Lung (tissue), 12 donors: Measurements from ENCODE around the gene PTP4A2. TPM values are rescaled to one million over a fixed set of nuclear protein-coding genes. Genes with fewer than 3 reads are reported as not detected.
A peak's percentile ranks its signal among the peaks of the same experiment; 100 is the strongest.

Experiments used
- ATAC-seq: fragments of 200-7000 bp; cut with Tn5 transposase; one replicate; pipeline ENCODE4 v1.9.1; 2020; ENCODE audit warnings: moderate number of reproducible peaks; ENCODE audit not compliant: insufficient read depth, low FRiP score
- DNase-seq, 3 donors: peaks; one replicate each; pipeline ENCODE4 v3.0.0-alpha.2; 2013 to 2017
- H3K27ac ChIP-seq, 2 donors: one replicate each; pipeline ENCODE4 v1.5.1; 2013; ENCODE audit warnings: mild to moderate bottlenecking in 2 of 2, moderate library complexity in 2 of 2, control low read depth in 1 of 2, inconsistent platforms in 1 of 2, low read depth in 1 of 2, low read length in 1 of 2
- H3K27me3 ChIP-seq, 3 donors: one replicate each; pipeline ENCODE4 v1.5.1; 2013; ENCODE audit warnings: low read length in 2 of 3; ENCODE audit not compliant: control insufficient read depth in 3 of 3, insufficient read depth in 3 of 3
- H3K36me3 ChIP-seq, 4 donors: one replicate each; pipeline ENCODE4 v1.5.1; 2013; ENCODE audit warnings: low read length in 4 of 4, mild to moderate bottlenecking in 1 of 4, moderate library complexity in 1 of 4; ENCODE audit not compliant: control insufficient read depth in 4 of 4, insufficient read depth in 4 of 4
- H3K4me1 ChIP-seq, 5 donors: one replicate each; pipeline ENCODE4 v1.5.1; 2013; ENCODE audit warnings: low read length in 5 of 5, mild to moderate bottlenecking in 2 of 5, moderate library complexity in 1 of 5; ENCODE audit not compliant: control insufficient read depth in 5 of 5, insufficient read depth in 5 of 5
- H3K4me3 ChIP-seq: one replicate; pipeline ENCODE4 v1.5.1; 2013; ENCODE audit warnings: mild to moderate bottlenecking, control low read depth, moderate library complexity
- H3K9ac ChIP-seq, 2 donors: one replicate each; pipeline ENCODE4 v1.5.1; 2013; ENCODE audit warnings: low read length in 2 of 2, control low read depth in 1 of 2; ENCODE audit not compliant: insufficient read depth in 1 of 2
- H3K9me3 ChIP-seq, 4 donors: one replicate each; pipeline ENCODE4 v1.5.1; 2013; ENCODE audit warnings: low read length in 3 of 4, mild to moderate bottlenecking in 1 of 4, moderate library complexity in 1 of 4; ENCODE audit not compliant: control insufficient read depth in 4 of 4, insufficient read depth in 3 of 4
- WGBS, 2 donors: extraction: QIAGEN DNeasy Blood & Tissue Kit; methylation state at CpG; one replicate each; pipeline ENCODE4 v1.1.7; 2013; 5-methylcytosine and 5-hydroxymethylcytosine counted together
- polyA plus RNA-seq, 2 donors: library from polyadenylated mRNA; stranded (reverse); fragments of 200-250 nt; gene quantifications; one replicate each; pipeline ENCODE4 v1.2.1, GENCODE V29; 2013
- total RNA-seq, 2 donors: library from RNA; depleted of rRNA in 1 of 2; stranded (reverse); fragments of >200 nt in 1 of 2; gene quantifications; one replicate each; pipeline ENCODE4 v1.2.1, GENCODE V29; 2014 to 2021
- TF ChIP-seq, protein P1 (sequence below): IDR thresholded peaks from 2 replicates; pipeline ENCODE4 v1.5.1; 2012; ENCODE audit warnings: mild to moderate bottlenecking; ENCODE audit errors: control extremely low read depth, extremely low read depth
- donor health status: control.
- donor health status: control.
- donor health status: Bipolar disorder and iron deficiency.
- donor health status: healthy.
- donor health status: DM: yes; HTN: yes; CAD: no.

Gene PTP4A2
- total and polyA plus RNA-seq, 4 donors: 90.4 to 274 (median 163) TPM

DNA sequence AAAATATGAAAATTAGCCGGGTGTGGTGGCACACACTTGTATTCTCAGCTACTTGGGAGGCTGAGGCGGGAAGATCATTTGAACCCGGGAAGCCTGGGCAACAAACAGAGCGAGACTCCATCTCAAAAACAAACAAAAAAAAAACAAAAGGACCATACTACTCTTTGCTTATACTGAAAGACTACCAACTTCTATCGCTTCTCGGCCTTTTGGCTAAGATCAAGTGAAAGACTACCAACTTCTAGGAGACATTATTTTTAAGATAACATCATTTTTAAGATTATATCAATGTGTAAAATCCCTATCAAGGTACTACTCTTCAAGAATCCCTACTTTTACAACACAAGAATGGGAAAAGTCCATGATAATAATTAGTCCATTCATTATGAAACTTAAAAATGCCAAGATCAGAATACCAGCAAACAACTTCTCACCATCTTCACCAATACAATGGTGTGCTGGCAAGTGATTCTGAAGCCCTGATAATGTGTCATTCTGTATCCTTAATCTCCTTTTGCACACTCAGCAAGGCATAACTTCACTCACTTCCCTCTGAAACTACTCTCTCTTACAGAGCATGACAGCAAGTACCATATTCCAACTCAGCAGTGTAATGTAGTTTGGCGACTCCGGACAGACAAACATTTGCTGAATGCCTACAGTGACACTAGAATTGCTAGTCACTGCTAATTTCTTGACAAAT is 1.7 kb downstream of the PTP4A2 start:
- Histone ChIP-seq H3K9me3 (peaks cover 0 to 2% (median 0%) of the 10 kb centered on the region in 4 donors), H3K36me3 (peaks cover 0 to 2% (median 0%) of the 10 kb centered on the region in 4 donors), H3K27ac (peak overlapping the region; percentile 52 to 99), H3K4me3 (peak overlapping the region; percentile 95), H3K4me1 (peaks cover 14 to 41% (median 17%) of the 10 kb centered on the region in 5 donors), H3K9ac (peak overlapping the region in 1 of 2 donors; percentile 99), H3K27me3 (no peaks in the 10 kb centered on the region)
- ATAC-seq: no peak
- no peak for DNase-seq
- TF ChIP-seq, protein P1, sequence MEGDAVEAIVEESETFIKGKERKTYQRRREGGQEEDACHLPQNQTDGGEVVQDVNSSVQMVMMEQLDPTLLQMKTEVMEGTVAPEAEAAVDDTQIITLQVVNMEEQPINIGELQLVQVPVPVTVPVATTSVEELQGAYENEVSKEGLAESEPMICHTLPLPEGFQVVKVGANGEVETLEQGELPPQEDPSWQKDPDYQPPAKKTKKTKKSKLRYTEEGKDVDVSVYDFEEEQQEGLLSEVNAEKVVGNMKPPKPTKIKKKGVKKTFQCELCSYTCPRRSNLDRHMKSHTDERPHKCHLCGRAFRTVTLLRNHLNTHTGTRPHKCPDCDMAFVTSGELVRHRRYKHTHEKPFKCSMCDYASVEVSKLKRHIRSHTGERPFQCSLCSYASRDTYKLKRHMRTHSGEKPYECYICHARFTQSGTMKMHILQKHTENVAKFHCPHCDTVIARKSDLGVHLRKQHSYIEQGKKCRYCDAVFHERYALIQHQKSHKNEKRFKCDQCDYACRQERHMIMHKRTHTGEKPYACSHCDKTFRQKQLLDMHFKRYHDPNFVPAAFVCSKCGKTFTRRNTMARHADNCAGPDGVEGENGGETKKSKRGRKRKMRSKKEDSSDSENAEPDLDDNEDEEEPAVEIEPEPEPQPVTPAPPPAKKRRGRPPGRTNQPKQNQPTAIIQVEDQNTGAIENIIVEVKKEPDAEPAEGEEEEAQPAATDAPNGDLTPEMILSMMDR: no peak
- WGBS, 2 donors: 62 to 70% methylated on average over 8 of the region's 8 CpGs

DNA sequence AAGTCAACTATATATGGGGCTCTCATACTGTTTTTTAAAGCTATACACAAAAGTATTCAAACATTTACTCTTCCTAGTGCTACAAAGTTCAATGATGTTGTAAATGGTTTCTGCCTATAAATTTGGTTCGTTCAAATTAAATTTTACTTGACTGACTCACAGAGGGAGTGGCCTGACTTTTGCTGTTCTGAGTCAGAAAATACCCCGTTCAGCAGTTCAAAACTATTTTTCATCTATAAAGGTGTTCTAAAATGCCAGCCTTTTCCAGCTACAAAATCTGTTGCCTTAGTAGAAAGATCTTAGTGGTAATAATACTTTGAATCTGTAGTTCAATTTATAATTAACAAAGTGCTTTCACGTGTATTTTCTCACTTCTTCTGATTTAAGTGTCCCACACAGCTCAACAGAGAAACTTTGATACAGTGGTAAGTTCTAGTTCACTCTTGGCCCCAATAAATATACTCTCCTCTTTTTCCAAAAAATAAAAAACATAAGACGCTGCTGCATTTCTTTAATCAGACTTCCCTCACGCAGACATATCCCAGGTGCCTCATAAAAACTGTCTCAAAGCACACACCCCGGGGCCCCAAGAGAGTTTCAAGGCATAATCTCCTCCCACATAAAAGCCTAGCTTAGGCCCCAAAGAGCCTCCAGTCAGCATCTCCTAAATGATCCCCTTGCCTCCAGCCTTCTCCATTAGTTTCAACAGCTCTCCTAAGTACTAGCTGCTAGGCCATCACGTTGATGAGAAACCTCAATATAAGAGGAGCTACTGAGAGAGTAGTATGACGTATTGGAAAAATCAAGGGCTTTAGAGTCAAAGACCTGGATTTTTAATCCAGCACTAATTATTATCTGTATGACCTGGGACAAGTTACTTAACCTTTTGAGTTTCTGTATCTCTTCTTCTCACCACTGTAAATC is 3.2 kb downstream of the PTP4A2 start:
- Histone ChIP-seq H3K27ac (peak overlapping the region; percentile 51 to 56), H3K36me3 (peaks cover 0 to 2% (median 0%) of the 10 kb centered on the region in 4 donors), H3K9ac (peak overlapping the region in 1 of 2 donors; percentile 53), H3K4me3 (no peak overlapping the region), H3K4me1 (peaks cover 14 to 49% (median 18%) of the 10 kb centered on the region in 5 donors), H3K27me3 (no peaks in the 10 kb centered on the region), H3K9me3 (peaks cover 0 to 2% (median 0%) of the 10 kb centered on the region in 4 donors)
- TF ChIP-seq, protein P1: no peak
- 38 to 54% methylated on average over 8 of the region's 8 CpGs for WGBS, 2 donors
- no peak for DNase-seq
- no peak for ATAC-seq

DNA sequence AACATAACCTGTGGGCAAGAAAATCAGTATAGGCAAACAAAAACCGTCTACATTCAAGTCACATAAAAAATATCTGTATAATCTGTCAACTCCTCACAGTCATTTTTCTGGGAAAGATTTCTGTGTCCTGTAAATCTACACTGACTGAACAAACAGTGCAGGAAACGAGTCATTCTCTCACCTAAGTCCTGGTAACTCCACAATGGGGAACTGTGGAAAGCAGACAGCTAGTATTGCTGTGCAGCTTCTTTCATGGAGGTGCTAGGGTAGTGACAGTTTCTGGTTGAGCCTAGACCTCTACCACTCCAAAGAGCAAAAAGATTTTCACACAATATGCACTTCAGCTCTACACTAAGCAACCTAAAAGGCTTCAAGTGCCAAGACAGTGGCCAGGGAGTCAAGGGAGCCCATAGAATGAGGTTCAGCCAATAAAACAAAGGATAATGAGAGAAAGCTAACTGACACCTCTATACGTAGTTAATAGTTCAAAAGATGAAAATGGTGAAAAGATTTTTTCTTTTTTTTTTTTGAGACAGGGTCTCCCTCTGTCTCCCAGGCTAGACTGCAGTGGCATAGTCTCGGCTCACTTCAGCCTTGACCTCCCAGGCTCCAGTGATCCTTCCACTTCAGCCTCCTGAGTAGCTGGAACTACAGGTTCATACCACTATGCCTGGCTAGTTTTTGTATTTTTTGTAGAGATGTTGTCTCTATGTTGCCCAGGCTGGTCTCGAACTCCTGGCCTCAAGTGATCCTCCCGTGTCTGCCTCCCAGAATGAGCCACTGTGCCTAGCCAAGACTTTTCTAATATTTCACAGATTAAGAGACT is 5.5 kb downstream of the PTP4A2 start:
- no peak for ATAC-seq
- DNase-seq: peak in 1 of 3 donors; percentile 54
- TF ChIP-seq, protein P1: no peak
- H3K27ac ChIP-seq: peak overlapping the region; percentile 23 to 57
- peaks cover 0 to 2% (median 0%) of the 10 kb centered on the region in 4 donors for H3K36me3 ChIP-seq
- WGBS, 2 donors: 46 to 56% methylated on average over 6 of the region's 6 CpGs
- peak overlapping the region in 1 of 2 donors; percentile 9 for H3K9ac ChIP-seq
- no peaks in the 10 kb centered on the region for H3K27me3 ChIP-seq
- H3K9me3 ChIP-seq: peaks cover 0 to 2% (median 0%) of the 10 kb centered on the region in 4 donors
- peaks cover 11 to 48% (median 18%) of the 10 kb centered on the region in 5 donors for H3K4me1 ChIP-seq
- no peak overlapping the region for H3K4me3 ChIP-seq
